Natural killer cell (primary cell): ENCODE data around the gene DLK1. TPM values are rescaled to one million over a fixed set of nuclear protein-coding genes. Genes with fewer than 3 reads are reported as not detected.

ENCODE experiments used
- ATAC-seq, 3 donors: fragments of 150-1000 bp in 2 of 3; fragments of 200-7000 bp in 1 of 3; cut with Tn5 transposase; 1 replicate in 1 of 3; 2 replicates in 2 of 3; pipeline ENCODE4 v1.10.0; 2021; ENCODE audit warnings: mild to moderate bottlenecking in 2 of 3, moderate library complexity in 2 of 3
- DNase-seq, 2 donors: peaks; one replicate each; pipeline versions ENCODE4 v3.0.0 to v3.0.0-alpha.2; 2013 to 2021; ENCODE audit warnings: mixed read lengths in 1 of 2
- H3K27ac ChIP-seq: one replicate; pipeline ENCODE4 v1.5.1; 2013; ENCODE audit warnings: mild to moderate bottlenecking, low read length
- H3K27me3 ChIP-seq: one replicate; pipeline ENCODE4 v1.6.1; 2013; ENCODE audit warnings: low read length; ENCODE audit not compliant: control insufficient read depth, insufficient read depth
- H3K36me3 ChIP-seq: one replicate; pipeline ENCODE4 v1.6.1; 2013; ENCODE audit warnings: low read length; ENCODE audit not compliant: control insufficient read depth, insufficient read depth
- H3K4me1 ChIP-seq: one replicate; pipeline ENCODE4 v1.6.1; 2013; ENCODE audit warnings: low read length; ENCODE audit not compliant: control insufficient read depth, insufficient read depth
- H3K4me3 ChIP-seq: one replicate; pipeline ENCODE4 v1.5.1; 2013; ENCODE audit warnings: low read length
- H3K9me3 ChIP-seq: one replicate; pipeline ENCODE4 v1.6.1; 2013; ENCODE audit warnings: low read length; ENCODE audit not compliant: control insufficient read depth, insufficient read depth
- H3K27ac Mint-ChIP-seq, 2 donors: one replicate each; pipeline ENCODE4 v1.8.0; 2022; ENCODE audit warnings: mild to moderate bottlenecking in 2 of 2, mixed read lengths in 2 of 2, moderate library complexity in 1 of 2
- H3K27me3 Mint-ChIP-seq, 2 donors: one replicate each; pipeline ENCODE4 v1.8.0; 2022; ENCODE audit warnings: low read depth in 2 of 2, mixed read lengths in 2 of 2
- H3K36me3 Mint-ChIP-seq: one replicate; pipeline ENCODE4 v1.8.0; 2022; ENCODE audit warnings: mixed read lengths
- H3K4me1 Mint-ChIP-seq, 2 donors: one replicate each; pipeline ENCODE4 v1.8.0; 2022; ENCODE audit warnings: mixed read lengths in 2 of 2
- H3K4me3 Mint-ChIP-seq: one replicate; pipeline ENCODE4 v1.8.0; 2022; ENCODE audit warnings: mild to moderate bottlenecking, moderate library complexity, mixed read lengths
- H3K9me3 Mint-ChIP-seq, 2 donors: one replicate each; pipeline ENCODE4 v1.8.0; 2022; ENCODE audit warnings: mixed read lengths in 2 of 2
- WGBS: methylation state at CpG from one replicate; pipeline ENCODE4 v1.1.7; 2013; ENCODE audit warnings: missing lambda C conversion rate; ENCODE audit not compliant: insufficient coverage; 5-methylcytosine and 5-hydroxymethylcytosine counted together
- intact Hi-C: fragments of 100-400 bp; cut with micrococcal nuclease; formaldehyde crosslinking; loops from one replicate; pipeline ENCODE4 v1.14.2; 2022
- total RNA-seq, 4 donors: library from RNA; stranded (reverse); fragments of 120-200 nt in 1 of 4; gene quantifications; one replicate each; pipeline versions ENCODE4 v1.2.3 to v1.2.4, GENCODE V29; 2013 to 2022
- TF ChIP-seq, protein P1 (sequence below): fragments of 200-600 bp; IDR thresholded peaks from one replicate; pipeline ENCODE4 v1.8.0; 2022; ENCODE audit warnings: antibody characterized with exemption

Gene DLK1
- total RNA-seq, 3 donors from 2014 or later (not counting 1 experiment from before 2014, with no cell fraction given) = not detected

GRCh38 chr14:100701314-100701713, 25.4 kb upstream of the DLK1 start:
- Histone ChIP-seq H3K27me3 (no peaks in the 10 kb centered on the region), H3K36me3 (no peaks in the 10 kb centered on the region), H3K4me3 (no peak overlapping the region), H3K27ac (no peak overlapping the region), H3K4me1 (no peaks in the 10 kb centered on the region), H3K9me3 (no peaks in the 10 kb centered on the region)
- H3K4me1 Mint-ChIP-seq = no peaks in the 10 kb centered on the region
- TF ChIP-seq, protein P1, sequence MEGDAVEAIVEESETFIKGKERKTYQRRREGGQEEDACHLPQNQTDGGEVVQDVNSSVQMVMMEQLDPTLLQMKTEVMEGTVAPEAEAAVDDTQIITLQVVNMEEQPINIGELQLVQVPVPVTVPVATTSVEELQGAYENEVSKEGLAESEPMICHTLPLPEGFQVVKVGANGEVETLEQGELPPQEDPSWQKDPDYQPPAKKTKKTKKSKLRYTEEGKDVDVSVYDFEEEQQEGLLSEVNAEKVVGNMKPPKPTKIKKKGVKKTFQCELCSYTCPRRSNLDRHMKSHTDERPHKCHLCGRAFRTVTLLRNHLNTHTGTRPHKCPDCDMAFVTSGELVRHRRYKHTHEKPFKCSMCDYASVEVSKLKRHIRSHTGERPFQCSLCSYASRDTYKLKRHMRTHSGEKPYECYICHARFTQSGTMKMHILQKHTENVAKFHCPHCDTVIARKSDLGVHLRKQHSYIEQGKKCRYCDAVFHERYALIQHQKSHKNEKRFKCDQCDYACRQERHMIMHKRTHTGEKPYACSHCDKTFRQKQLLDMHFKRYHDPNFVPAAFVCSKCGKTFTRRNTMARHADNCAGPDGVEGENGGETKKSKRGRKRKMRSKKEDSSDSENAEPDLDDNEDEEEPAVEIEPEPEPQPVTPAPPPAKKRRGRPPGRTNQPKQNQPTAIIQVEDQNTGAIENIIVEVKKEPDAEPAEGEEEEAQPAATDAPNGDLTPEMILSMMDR = no peak
- 76% methylated on average over 6 of the region's 6 CpGs for WGBS
- no peaks in the 10 kb centered on the region for H3K36me3 Mint-ChIP-seq
- no peak overlapping the region for H3K4me3 Mint-ChIP-seq
- H3K27ac Mint-ChIP-seq = no peak overlapping the region
- no peak for ATAC-seq
- H3K9me3 Mint-ChIP-seq = no peaks in the 10 kb centered on the region
- no peak for DNase-seq
- H3K27me3 Mint-ChIP-seq = peaks cover 2 to 14% of the 10 kb centered on the region in 2 donors
- intact Hi-C loops = no loop called here

DNA sequence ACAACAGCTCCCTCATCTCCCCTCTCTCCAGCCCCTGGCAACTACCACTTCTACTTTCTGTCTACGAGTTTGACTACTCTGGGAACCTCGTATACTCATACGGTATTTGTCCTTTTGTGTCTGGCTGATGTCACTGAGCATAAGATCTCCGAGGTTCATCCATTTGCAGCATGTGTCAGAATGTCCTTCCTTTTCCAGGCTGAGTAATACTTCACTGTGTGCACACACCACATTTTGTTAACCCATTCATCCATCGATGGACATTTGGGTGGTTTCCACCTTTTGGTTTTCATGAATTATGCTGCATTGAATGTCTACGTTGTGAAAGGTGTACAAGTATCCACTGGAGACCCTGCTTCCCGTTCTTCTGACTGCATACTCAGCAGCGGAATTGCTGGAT, 24.1 kb upstream of the DLK1 start:
- no peak overlapping the region for H3K27ac ChIP-seq
- intact Hi-C loops = no loop called here
- no peaks in the 10 kb centered on the region for H3K36me3 Mint-ChIP-seq
- no peak for ATAC-seq
- H3K4me3 ChIP-seq = no peak overlapping the region
- no peaks in the 10 kb centered on the region for H3K27me3 ChIP-seq
- peaks cover 6 to 14% of the 10 kb centered on the region in 2 donors for H3K27me3 Mint-ChIP-seq
- peaks cover 0 to 3% of the 10 kb centered on the region in 2 donors for H3K9me3 Mint-ChIP-seq
- 89% methylated on average over 8 of the region's 8 CpGs for WGBS
- no peaks in the 10 kb centered on the region for H3K4me1 ChIP-seq
- DNase-seq = no peak
- TF ChIP-seq, protein P1 = no peak
- no peak overlapping the region for H3K27ac Mint-ChIP-seq
- no peaks in the 10 kb centered on the region for H3K36me3 ChIP-seq
- no peaks in the 10 kb centered on the region for H3K4me1 Mint-ChIP-seq
- no peaks in the 10 kb centered on the region for H3K9me3 ChIP-seq
- H3K4me3 Mint-ChIP-seq = no peak overlapping the region

GRCh38 chr14:100703386-100704220, 23.1 kb upstream of the DLK1 start:
- Mint-ChIP-seq H3K9me3 (peaks cover 0 to 3% of the 10 kb centered on the region in 2 donors), H3K4me1 (no peaks in the 10 kb centered on the region), H3K27me3 (peaks cover 6 to 9% of the 10 kb centered on the region in 2 donors), H3K36me3 (no peaks in the 10 kb centered on the region), H3K4me3 (no peak overlapping the region), H3K27ac (no peak overlapping the region)
- intact Hi-C loops = no loop called here
- H3K9me3 ChIP-seq = no peaks in the 10 kb centered on the region
- no peaks in the 10 kb centered on the region for H3K4me1 ChIP-seq
- ATAC-seq = no peak
- WGBS = 85% methylated on average over 24 of the region's 24 CpGs
- no peak for DNase-seq
- no peaks in the 10 kb centered on the region for H3K36me3 ChIP-seq
- H3K27ac ChIP-seq = no peak overlapping the region
- H3K4me3 ChIP-seq = no peak overlapping the region
- TF ChIP-seq, protein P1 = no peak
- no peaks in the 10 kb centered on the region for H3K27me3 ChIP-seq

GRCh38 chr14:100706200-100706599, 20.5 kb upstream of the DLK1 start:
- H3K4me1 Mint-ChIP-seq = peaks cover 0 to 5% of the 10 kb centered on the region in 2 donors
- Histone ChIP-seq H3K9me3 (no peaks in the 10 kb centered on the region), H3K36me3 (no peaks in the 10 kb centered on the region), H3K27me3 (no peaks in the 10 kb centered on the region), H3K4me3 (no peak overlapping the region), H3K4me1 (no peaks in the 10 kb centered on the region), H3K27ac (no peak overlapping the region)
- no peaks in the 10 kb centered on the region for H3K36me3 Mint-ChIP-seq
- H3K9me3 Mint-ChIP-seq = peaks cover 0 to 3% of the 10 kb centered on the region in 2 donors
- H3K27ac Mint-ChIP-seq = no peak overlapping the region
- intact Hi-C loops = no loop called here
- H3K27me3 Mint-ChIP-seq = peaks cover 0 to 16% of the 10 kb centered on the region in 2 donors
- H3K4me3 Mint-ChIP-seq = no peak overlapping the region
- TF ChIP-seq, protein P1 = no peak
- WGBS = 83% methylated on average over 13 of the region's 13 CpGs
- no peak for DNase-seq
- no peak for ATAC-seq
